GM23338 (cell line): ENCODE data around the gene ZYG11B. TPM values are rescaled to one million over a fixed set of nuclear protein-coding genes. Genes with fewer than 3 reads are reported as not detected.
"Not testable (repeated sequence)": the region's sequence is repeated elsewhere in the genome, so short reads cannot be mapped to it uniquely, and the experiment has no call there.

ENCODE experiments used
- ATAC-seq: fragments of 200-7000 bp; cut with Tn5 transposase; 3 replicates; pipeline ENCODE4 v1.9.1; 2020
- DNase-seq: peaks from one replicate; pipeline ENCODE4 v3.0.0-alpha.2; 2015; ENCODE audit warnings: low spot score
- H2AFZ ChIP-seq: fragments of 200-600 bp; sonication (generic); 2 replicates; pipeline ENCODE4 v1.8.0; 2016; ENCODE audit warnings: antibody characterized with exemption, mild to moderate bottlenecking, moderate library complexity
- H3F3A ChIP-seq: fragments of 200-600 bp; sonication (generic); replicated peaks from 2 replicates; pipeline ENCODE4 v1.8.0; 2017; ENCODE audit warnings: antibody characterized with exemption, mixed run types, low read depth
- H3K27ac ChIP-seq: fragments of 200-600 bp; sonication (generic); 2 replicates; pipeline ENCODE4 v1.6.1; 2016; ENCODE audit warnings: low read depth
- H3K27me3 ChIP-seq: fragments of 200-600 bp; sonication (generic); 2 replicates; pipeline ENCODE4 v1.8.0; 2016; ENCODE audit warnings: mild to moderate bottlenecking, mixed run types, moderate library complexity; ENCODE audit not compliant: insufficient read depth
- H3K36me3 ChIP-seq: fragments of 200-600 bp; sonication (generic); 2 replicates; pipeline ENCODE4 v1.8.0; 2016; ENCODE audit warnings: mild to moderate bottlenecking; ENCODE audit not compliant: insufficient read depth
- H3K4me1 ChIP-seq: fragments of 200-600 bp; sonication (generic); 2 replicates; pipeline ENCODE4 v1.8.0; 2016; ENCODE audit warnings: mild to moderate bottlenecking, moderate library complexity; ENCODE audit not compliant: insufficient read depth
- H3K4me2 ChIP-seq: fragments of 200-600 bp; sonication (generic); 2 replicates; pipeline ENCODE4 v1.7.1; 2017; ENCODE audit warnings: mixed run types
- H3K4me3 ChIP-seq: fragments of 200-600 bp; sonication (generic); 2 replicates; pipeline ENCODE4 v1.6.1; 2016; ENCODE audit warnings: mixed run types
- H3K79me2 ChIP-seq: fragments of 200-600 bp; sonication (generic); replicated peaks from 2 replicates; pipeline ENCODE4 v1.8.0; 2017; ENCODE audit warnings: mild to moderate bottlenecking; ENCODE audit not compliant: insufficient read depth
- H3K9me2 ChIP-seq: fragments of 200-600 bp; sonication (generic); 2 replicates; pipeline ENCODE4 v1.8.0; 2017; ENCODE audit not compliant: insufficient read depth
- H4K20me1 ChIP-seq: fragments of 200-600 bp; sonication (generic); replicated peaks from 2 replicates; pipeline ENCODE4 v1.8.0; 2017; ENCODE audit warnings: mild to moderate bottlenecking; ENCODE audit not compliant: insufficient read depth
- H3K27ac Mint-ChIP-seq: 2 replicates; pipeline ENCODE4 v1.8.0; 2020; ENCODE audit warnings: inconsistent platforms, mild to moderate bottlenecking, moderate library complexity, mixed read lengths
- H3K27me3 Mint-ChIP-seq: 3 replicates; pipeline ENCODE4 v1.8.0; 2022; ENCODE audit warnings: low read depth, mild to moderate bottlenecking, moderate library complexity, mixed read lengths, inconsistent platforms; ENCODE audit not compliant: insufficient read depth, poor library complexity
- H3K36me3 Mint-ChIP-seq: 3 replicates; pipeline ENCODE4 v1.8.0; 2021; ENCODE audit warnings: low read depth, mild to moderate bottlenecking, inconsistent platforms, moderate library complexity, mixed read lengths
- H3K4me1 Mint-ChIP-seq: 3 replicates; pipeline ENCODE4 v1.8.0; 2020; ENCODE audit warnings: mild to moderate bottlenecking, inconsistent platforms, mixed read lengths
- H3K4me3 Mint-ChIP-seq: 3 replicates; pipeline ENCODE4 v1.8.0; 2021; ENCODE audit warnings: moderate library complexity, mild to moderate bottlenecking, inconsistent platforms, mixed read lengths
- H3K9me3 Mint-ChIP-seq: 3 replicates; pipeline ENCODE4 v1.8.0; 2020; ENCODE audit warnings: moderate library complexity, mild to moderate bottlenecking, inconsistent platforms, mixed read lengths
- CREB1 ChIP-seq: fragments of 250-450 bp; sonication (Bioruptor Pico); IDR thresholded peaks from 2 replicates; pipeline ENCODE4 v1.5.0; 2020; ENCODE audit warnings: low read depth, mild to moderate bottlenecking, moderate library complexity
- CTCF ChIP-seq, 2 experiments: fragments of 200-600 bp in 1 of 2; sonication (generic) in 1 of 2; conservative IDR thresholded peaks; 2 replicates each; pipeline versions ENCODE4 v1.5.1 to v1.6.1; 2016 to 2017; ENCODE audit warnings: antibody characterized with exemption in 2 of 2, low read depth in 2 of 2, mild to moderate bottlenecking in 2 of 2, moderate library complexity in 1 of 2
- ETS1 ChIP-seq: IDR thresholded peaks from 2 replicates; pipeline ENCODE4 v1.6.1; 2016; ENCODE audit warnings: antibody characterized with exemption
- EZH2 ChIP-seq: fragments of 200-600 bp; sonication (generic); IDR thresholded peaks from one replicate; pipeline ENCODE4 v1.8.0; 2017; ENCODE audit warnings: antibody characterized with exemption, mild to moderate bottlenecking, low read depth; ENCODE audit not compliant: unreplicated experiment
- EZH2phosphoT487 ChIP-seq: fragments of 200-600 bp; sonication (generic); IDR thresholded peaks from one replicate; pipeline ENCODE4 v1.8.1; 2018; ENCODE audit warnings: antibody characterized with exemption; ENCODE audit not compliant: unreplicated experiment
- JUNB ChIP-seq: IDR thresholded peaks from one replicate; pipeline ENCODE4 v1.6.1; 2016; ENCODE audit warnings: antibody characterized with exemption; ENCODE audit not compliant: unreplicated experiment
- POLR2AphosphoS5 ChIP-seq: IDR thresholded peaks from 2 replicates; pipeline ENCODE4 v1.6.1; 2016; ENCODE audit warnings: antibody characterized with exemption, low read depth
- REST ChIP-seq: IDR thresholded peaks from one replicate; pipeline ENCODE4 v1.6.1; 2018; ENCODE audit warnings: antibody characterized with exemption; ENCODE audit not compliant: unreplicated experiment
- ZNF114 ChIP-seq: fragments of 250-450 bp; sonication (Bioruptor Pico); IDR thresholded peaks from 2 replicates; pipeline ENCODE4 v1.5.0; 2020; ENCODE audit warnings: mild to moderate bottlenecking, moderate library complexity
- ZNF462 ChIP-seq: fragments of 250-450 bp; sonication (Bioruptor Pico); IDR thresholded peaks from 2 replicates; pipeline ENCODE4 v1.5.0; 2020; ENCODE audit warnings: mild to moderate bottlenecking, moderate library complexity
- polyA plus RNA-seq: library from polyadenylated mRNA; unstranded; fragments of >200 nt; fragmentation: Nextera tagmentation; extraction: Ambion mirVana; gene quantifications from 2 replicates; pipeline ENCODE4 v1.2.1, GENCODE V29; 2016
- total RNA-seq: library from RNA; depleted of rRNA; stranded (reverse); fragments of >200 nt; shearing (Covaris generic); gene quantifications from 2 replicates; pipeline ENCODE4 v1.2.3, GENCODE V29; 2014

ZYG11B gene
- total and polyA plus RNA-seq, 2 experiments from 2014 or later, result 7.8 to 42.3 TPM

- ATAC-seq, H3K4me2 ChIP-seq, H3F3A ChIP-seq, H3K4me3 ChIP-seq, H3K27ac Mint-ChIP-seq, H4K20me1 ChIP-seq, DNase-seq, H3K79me2 ChIP-seq, H3K9me3 Mint-ChIP-seq, H3K4me1 Mint-ChIP-seq, H2AFZ ChIP-seq, H3K27me3 Mint-ChIP-seq, H3K9me2 ChIP-seq, H3K36me3 Mint-ChIP-seq, H3K4me1 ChIP-seq, H3K27me3 ChIP-seq, H3K36me3 ChIP-seq, H3K4me3 Mint-ChIP-seq: not testable (repeated sequence)
- peak overlapping the region; percentile 55; the same call in 1 of the 2 replicates for H3K27ac ChIP-seq
Measured at GRCh38 chr1:52804083-52804482, 77.8 kb downstream of the ZYG11B start.

- H3K9me2 ChIP-seq, result no peaks in the 10 kb centered on the region
- H2AFZ ChIP-seq, result no peak overlapping the region
- H3K4me3 ChIP-seq, result no peak overlapping the region
- H4K20me1 ChIP-seq, result no peaks in the 10 kb centered on the region
- Mint-ChIP-seq H3K9me3 (no peaks in the 10 kb centered on the region), H3K4me3 (no peak overlapping the region), H3K36me3 (peaks cover 13% of the 10 kb centered on the region; the same call in 2 of the 3 replicates), H3K4me1 (no peaks in the 10 kb centered on the region), H3K27ac (no peak overlapping the region), H3K27me3 (no peaks in the 10 kb centered on the region)
- no peaks in the 10 kb centered on the region for H3K4me1 ChIP-seq
- no peak for ATAC-seq
- H3K27ac ChIP-seq, result no peak overlapping the region
- H3K79me2 ChIP-seq, result no peaks in the 10 kb centered on the region
- DNase-seq, result no peak
- H3F3A ChIP-seq, result no peaks in the 10 kb centered on the region
- H3K36me3 ChIP-seq, result peaks cover 8% of the 10 kb centered on the region; the same call in 1 of the 2 replicates
- H3K27me3 ChIP-seq, result no peaks in the 10 kb centered on the region
- H3K4me2 ChIP-seq, result no peak overlapping the region
- TF ChIP-seq ZNF462 (no peak), REST (no peak), POLR2AphosphoS5 (no peak), ZNF114 (CRISPR knock-in tag) (no peak), CREB1 (no peak), EZH2 (no peak), EZH2phosphoT487 (no peak), CTCF (conservative IDR thresholded peaks at IDR 0.05; ENCODE audit: low read depth in 2 of 2) (no peak), ETS1 (no peak), JUNB (no peak)
Measured at GRCh38 chr1:52814465-52814864, 88.2 kb downstream of the ZYG11B start.
